H9 (cell line): Measurements from ENCODE around the gene MLC1. TPM values are rescaled to one million over a fixed set of nuclear protein-coding genes. Genes with fewer than 3 reads are reported as not detected.

Experiments used
- DNase-seq: peaks from one replicate; pipeline ENCODE4 v3.0.0-alpha.2; 2017
- H2AFZ ChIP-seq: one replicate; pipeline ENCODE4 v1.6.1; 2013; ENCODE audit warnings: mild to moderate bottlenecking, low read length, control low read depth, moderate library complexity
- H2AK5ac ChIP-seq: 2 replicates; pipeline ENCODE4 v1.6.1; 2013; ENCODE audit warnings: low read length, control low read depth, mixed read lengths; ENCODE audit not compliant: insufficient read length
- H2BK120ac ChIP-seq: one replicate; pipeline ENCODE4 v1.6.1; 2013; ENCODE audit warnings: low read depth, mild to moderate bottlenecking, low read length, control low read depth, inconsistent platforms; ENCODE audit not compliant: poor library complexity, severe bottlenecking
- H2BK12ac ChIP-seq: 2 replicates; pipeline ENCODE4 v1.6.1; 2013; ENCODE audit warnings: low read length, control low read depth, mixed read lengths, low read depth; ENCODE audit not compliant: insufficient read length
- H2BK15ac ChIP-seq: 2 replicates; pipeline ENCODE4 v1.6.1; 2013; ENCODE audit warnings: low read depth, low read length, control low read depth
- H2BK20ac ChIP-seq: one replicate; pipeline ENCODE4 v1.6.1; 2013; ENCODE audit warnings: low read depth, mild to moderate bottlenecking, low read length, control low read depth, inconsistent platforms; ENCODE audit not compliant: poor library complexity, severe bottlenecking
- H2BK5ac ChIP-seq: 2 replicates; pipeline ENCODE4 v1.6.1; 2013; ENCODE audit warnings: low read length, control low read depth, mixed read lengths; ENCODE audit not compliant: insufficient read length
- H3K14ac ChIP-seq: 2 replicates; pipeline ENCODE4 v1.6.1; 2013; ENCODE audit warnings: low read length, control low read depth; ENCODE audit not compliant: insufficient read depth
- H3K18ac ChIP-seq: 2 replicates; pipeline ENCODE4 v1.6.1; 2013; ENCODE audit warnings: low read depth, mild to moderate bottlenecking, mixed read lengths, low read length, control low read depth; ENCODE audit not compliant: insufficient read length
- H3K23ac ChIP-seq: 2 replicates; pipeline ENCODE4 v1.6.1; 2013; ENCODE audit warnings: low read length, control low read depth, mixed read lengths, low read depth; ENCODE audit not compliant: insufficient read length
- H3K23me2 ChIP-seq: 2 replicates; pipeline ENCODE4 v1.6.1; 2013; ENCODE audit warnings: low read depth, mild to moderate bottlenecking, mixed read lengths, low read length, control low read depth; ENCODE audit not compliant: insufficient read length, poor library complexity, severe bottlenecking
- H3K27ac ChIP-seq: 2 replicates; pipeline ENCODE4 v1.5.1; 2013; ENCODE audit warnings: low read length, control low read depth, mixed read lengths, low read depth; ENCODE audit not compliant: insufficient read length
- H3K27me3 ChIP-seq: 2 replicates; pipeline ENCODE4 v1.6.1; 2013; ENCODE audit warnings: low read length, control low read depth, inconsistent platforms; ENCODE audit not compliant: insufficient read depth
- H3K4ac ChIP-seq: 2 replicates; pipeline ENCODE4 v1.6.1; 2013; ENCODE audit warnings: low read depth, mild to moderate bottlenecking, control low read depth, inconsistent platforms, low read length, moderate library complexity
- H3K4me1 ChIP-seq: 2 replicates; pipeline ENCODE4 v1.6.1; 2013; ENCODE audit warnings: low read length, control low read depth, inconsistent platforms; ENCODE audit not compliant: insufficient read depth
- H3K4me2 ChIP-seq: 2 replicates; pipeline ENCODE4 v1.6.1; 2013; ENCODE audit warnings: low read length, control low read depth, mixed read lengths; ENCODE audit not compliant: insufficient read length, insufficient read depth
- H3K56ac ChIP-seq: 2 replicates; pipeline ENCODE4 v1.6.1; 2013; ENCODE audit warnings: low read depth, mild to moderate bottlenecking, mixed read lengths, low read length, control low read depth; ENCODE audit not compliant: insufficient read length
- H3K79me1 ChIP-seq: 2 replicates; pipeline ENCODE4 v1.6.1; 2013; ENCODE audit warnings: low read depth, mild to moderate bottlenecking, moderate library complexity, low read length, control low read depth, inconsistent platforms; ENCODE audit not compliant: insufficient read depth, poor library complexity, severe bottlenecking
- H3K79me2 ChIP-seq: 2 replicates; pipeline ENCODE4 v1.6.1; 2013; ENCODE audit warnings: low read length, control low read depth, inconsistent platforms; ENCODE audit not compliant: insufficient read depth
- H3K9ac ChIP-seq: 2 replicates; pipeline ENCODE4 v1.6.1; 2013; ENCODE audit warnings: low read length, control low read depth, mixed read lengths; ENCODE audit not compliant: insufficient read length; ENCODE audit errors: extremely low read depth
- H3K9me3 ChIP-seq: one replicate; pipeline ENCODE4 v1.6.1; 2013; ENCODE audit warnings: low read depth, low read length, inconsistent platforms; ENCODE audit not compliant: control insufficient read depth
- H3T11ph ChIP-seq: one replicate; pipeline ENCODE4 v1.6.1; 2013; ENCODE audit warnings: mild to moderate bottlenecking, low read length, control low read depth, inconsistent platforms
- H4K20me1 ChIP-seq: one replicate; pipeline ENCODE4 v1.6.1; 2013; ENCODE audit not compliant: control insufficient read depth, insufficient read length, insufficient read depth
- H4K5ac ChIP-seq: 2 replicates; pipeline ENCODE4 v1.6.1; 2013; ENCODE audit warnings: low read depth, mild to moderate bottlenecking, mixed read lengths, low read length, control low read depth; ENCODE audit not compliant: insufficient read length
- H4K8ac ChIP-seq: replicated peaks from 2 replicates; pipeline ENCODE4 v1.6.1; 2013; ENCODE audit warnings: low read length, control low read depth, mixed read lengths, low read depth; ENCODE audit not compliant: insufficient read length
- H4K91ac ChIP-seq: 2 replicates; pipeline ENCODE4 v1.6.1; 2013; ENCODE audit warnings: low read depth, mild to moderate bottlenecking, moderate library complexity, mixed read lengths, low read length, control low read depth; ENCODE audit not compliant: insufficient read length
- H3K27ac Mint-ChIP-seq, 3 experiments: 2 replicates in 2 of 3; 3 replicates in 1 of 3; pipeline ENCODE4 v1.8.0; 2020 to 2021; ENCODE audit warnings: mixed read lengths in 3 of 3, mild to moderate bottlenecking in 1 of 3, moderate library complexity in 1 of 3
- H3K27me3 Mint-ChIP-seq: 2 replicates; pipeline ENCODE4 v1.8.0; 2021; ENCODE audit warnings: low read depth, mild to moderate bottlenecking, moderate library complexity, mixed read lengths
- H3K36me3 Mint-ChIP-seq, 3 experiments: 2 replicates in 2 of 3; 3 replicates in 1 of 3; pipeline ENCODE4 v1.8.0; 2020 to 2021; ENCODE audit warnings: low read depth in 3 of 3, mixed read lengths in 3 of 3; ENCODE audit not compliant: insufficient read depth in 1 of 3
- H3K4me1 Mint-ChIP-seq, 2 experiments: 2 replicates each; pipeline ENCODE4 v1.8.0; 2020; ENCODE audit warnings: mixed read lengths in 2 of 2
- H3K4me3 Mint-ChIP-seq, 2 experiments: 2 replicates in 1 of 2; 3 replicates in 1 of 2; pipeline ENCODE4 v1.8.0; 2020 to 2021; ENCODE audit warnings: mild to moderate bottlenecking in 2 of 2, mixed read lengths in 2 of 2, moderate library complexity in 1 of 2
- H3K9me3 Mint-ChIP-seq, 2 experiments: 2 replicates in 1 of 2; 3 replicates in 1 of 2; pipeline ENCODE4 v1.8.0; 2020; ENCODE audit warnings: mild to moderate bottlenecking in 2 of 2, mixed read lengths in 2 of 2, moderate library complexity in 1 of 2
- WGBS: extraction: QIAGEN DNeasy Blood & Tissue Kit; methylation state at CpG from one replicate; pipeline ENCODE4 v1.1.7; 2013; ENCODE audit warnings: missing lambda C conversion rate, low lambda C conversion rate, mixed read lengths; ENCODE audit not compliant: insufficient read length; ENCODE audit errors: extremely low coverage; 5-methylcytosine and 5-hydroxymethylcytosine counted together
- total RNA-seq: library from RNA; stranded (reverse); gene quantifications from 2 replicates; pipeline ENCODE4 v1.2.1, GENCODE V29; 2021
- TF ChIP-seq, protein P1 (sequence below): fragments of 200-600 bp; sonication (generic); conservative IDR thresholded peaks from 3 replicates; pipeline ENCODE4 v1.8.0; 2021; ENCODE audit warnings: antibody characterized with exemption, mild to moderate bottlenecking

Gene MLC1
- total RNA-seq, 1 experiment from 2014 or later: not detected

DNA sequence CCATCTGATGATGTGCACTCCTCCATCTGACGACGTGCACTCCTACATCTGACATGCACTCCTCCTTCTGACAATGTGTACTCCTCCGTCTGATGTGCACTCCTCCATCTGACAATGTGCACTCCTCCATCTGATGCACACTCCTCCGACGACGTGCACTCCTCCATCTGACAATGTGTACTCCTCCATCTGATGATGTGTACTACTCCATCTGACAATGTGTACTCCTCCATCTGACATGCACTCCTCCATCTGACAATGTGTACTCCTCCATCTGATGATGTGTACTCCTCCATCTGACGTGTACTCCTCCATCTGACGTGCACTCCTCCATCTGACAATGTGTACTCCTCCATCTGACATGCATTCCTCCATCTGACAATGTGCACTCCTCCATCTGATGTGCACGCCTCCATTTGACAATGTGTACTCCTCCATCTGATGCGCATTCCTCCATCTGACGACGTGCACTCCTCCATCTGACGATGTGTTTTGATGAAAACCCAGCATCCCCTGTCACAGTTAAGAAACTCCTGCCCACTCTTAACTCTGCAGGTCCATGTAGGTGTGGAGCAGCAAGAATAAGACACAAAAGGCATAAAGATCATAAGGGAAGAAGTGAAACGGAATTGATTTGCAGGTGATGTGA, 62.9 kb downstream of the MLC1 start:
- H3K9me3 Mint-ChIP-seq: no peaks in the 10 kb centered on the region
- peak; percentile 8 for DNase-seq
- H2BK12ac ChIP-seq: no peak overlapping the region
- H2AK5ac ChIP-seq: no peak overlapping the region
- no peak overlapping the region for H3K9ac ChIP-seq
- peaks cover 2% of the 10 kb centered on the region for H4K20me1 ChIP-seq
- no peak overlapping the region for H3K18ac ChIP-seq
- no peak overlapping the region for H4K5ac ChIP-seq
- no peak overlapping the region for H3K56ac ChIP-seq
- no peak overlapping the region for H3K27ac Mint-ChIP-seq
- H3K27ac ChIP-seq: no peak overlapping the region
- H3K79me1 ChIP-seq: no peaks in the 10 kb centered on the region
- no peak overlapping the region for H3K14ac ChIP-seq
- no peaks in the 10 kb centered on the region; the same call in 1 of the 2 replicates for H3K27me3 ChIP-seq
- H4K91ac ChIP-seq: no peak overlapping the region
- H3K23me2 ChIP-seq: no peaks in the 10 kb centered on the region
- H3K4ac ChIP-seq: no peak overlapping the region
- H3K27me3 Mint-ChIP-seq: peaks cover 32% of the 10 kb centered on the region
- H3K36me3 Mint-ChIP-seq: no peaks in the 10 kb centered on the region
- no peak overlapping the region for H2BK5ac ChIP-seq
- no peak overlapping the region for H4K8ac ChIP-seq
- no CpG with 5 or more reads among the region's 14 CpGs for WGBS
- H2BK15ac ChIP-seq: no peak overlapping the region
- no peak overlapping the region for H2BK20ac ChIP-seq
- H3K79me2 ChIP-seq: no peaks in the 10 kb centered on the region
- no peaks in the 10 kb centered on the region for H3K4me1 ChIP-seq
- no peak overlapping the region for H3K23ac ChIP-seq
- H3K4me2 ChIP-seq: no peak overlapping the region
- no peak overlapping the region for H3K4me3 Mint-ChIP-seq
- no peaks in the 10 kb centered on the region for H3K4me1 Mint-ChIP-seq
- no peak overlapping the region for H3T11ph ChIP-seq
- no peak overlapping the region for H2BK120ac ChIP-seq
- no peak overlapping the region for H2AFZ ChIP-seq
- TF ChIP-seq, protein P1, sequence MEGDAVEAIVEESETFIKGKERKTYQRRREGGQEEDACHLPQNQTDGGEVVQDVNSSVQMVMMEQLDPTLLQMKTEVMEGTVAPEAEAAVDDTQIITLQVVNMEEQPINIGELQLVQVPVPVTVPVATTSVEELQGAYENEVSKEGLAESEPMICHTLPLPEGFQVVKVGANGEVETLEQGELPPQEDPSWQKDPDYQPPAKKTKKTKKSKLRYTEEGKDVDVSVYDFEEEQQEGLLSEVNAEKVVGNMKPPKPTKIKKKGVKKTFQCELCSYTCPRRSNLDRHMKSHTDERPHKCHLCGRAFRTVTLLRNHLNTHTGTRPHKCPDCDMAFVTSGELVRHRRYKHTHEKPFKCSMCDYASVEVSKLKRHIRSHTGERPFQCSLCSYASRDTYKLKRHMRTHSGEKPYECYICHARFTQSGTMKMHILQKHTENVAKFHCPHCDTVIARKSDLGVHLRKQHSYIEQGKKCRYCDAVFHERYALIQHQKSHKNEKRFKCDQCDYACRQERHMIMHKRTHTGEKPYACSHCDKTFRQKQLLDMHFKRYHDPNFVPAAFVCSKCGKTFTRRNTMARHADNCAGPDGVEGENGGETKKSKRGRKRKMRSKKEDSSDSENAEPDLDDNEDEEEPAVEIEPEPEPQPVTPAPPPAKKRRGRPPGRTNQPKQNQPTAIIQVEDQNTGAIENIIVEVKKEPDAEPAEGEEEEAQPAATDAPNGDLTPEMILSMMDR: no peak
- peaks cover 5% of the 10 kb centered on the region for H3K9me3 ChIP-seq
